ENCODE data around the gene NCR1.
"Not testable (repeated sequence)": the region's sequence is repeated elsewhere in the genome, so short reads cannot be mapped to it uniquely, and the experiment has no call there.

The NCR1 gene

DNA sequence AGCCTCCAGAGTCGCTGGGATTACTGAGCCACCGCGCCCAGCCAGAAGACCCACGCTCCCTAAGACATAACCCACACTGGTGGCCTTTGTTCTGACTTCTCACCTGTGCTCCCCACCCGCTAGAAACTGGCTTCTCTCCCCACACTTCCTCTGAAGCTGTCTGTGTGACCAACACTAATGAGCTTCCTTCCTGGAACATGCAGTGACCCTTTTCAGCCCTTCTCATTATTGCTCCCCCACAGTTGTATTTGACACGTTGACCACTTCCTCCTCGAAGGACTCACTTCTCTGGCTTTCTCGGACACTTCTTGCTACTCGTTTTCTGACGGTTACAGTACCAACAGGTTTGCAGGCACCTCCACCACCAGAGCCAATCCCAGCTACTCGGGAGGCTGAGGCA, 10.9 kb downstream of the NCR1 start:
- no peaks in the 10 kb centered on the region for H3K4me1 ChIP-seq (ENCODE audit: insufficient read depth, low read length)
- no peaks in the 10 kb centered on the region for H3K36me3 ChIP-seq (ENCODE audit: insufficient read depth, low read length)
- no peak overlapping the region for H3K9ac ChIP-seq (ENCODE audit: low read length)
- peaks cover 0 to 5% of the 10 kb centered on the region in 2 donors for H3K27me3 ChIP-seq (ENCODE audit: control insufficient read depth in 1 of 2, insufficient read depth in 2 of 2, low read length in 2 of 2)
- no peak overlapping the region for H3K4me3 ChIP-seq (ENCODE audit: low read depth in 1 of 2, low read length in 2 of 2)
- H3K9me3 ChIP-seq (ENCODE audit: low read length): no peaks in the 10 kb centered on the region
- H3K27ac ChIP-seq (ENCODE audit: low read depth, low read length): no peak overlapping the region

GRCh38 chr19:54918499-54918898, 12.6 kb downstream of the NCR1 start:
- Histone ChIP-seq H3K4me1 (ENCODE audit: insufficient read depth, low read length) (no peaks in the 10 kb centered on the region), H3K27me3 (ENCODE audit: control insufficient read depth in 1 of 2, insufficient read depth in 2 of 2, low read length in 2 of 2) (peaks cover 0 to 5% of the 10 kb centered on the region in 2 donors), H3K36me3 (ENCODE audit: insufficient read depth, low read length) (no peaks in the 10 kb centered on the region), H3K9me3 (ENCODE audit: low read length) (no peaks in the 10 kb centered on the region), H3K4me3 (ENCODE audit: low read depth in 1 of 2, low read length in 2 of 2) (no peak overlapping the region), H3K27ac (ENCODE audit: low read depth, low read length) (no peak overlapping the region), H3K9ac (ENCODE audit: low read length) (no peak overlapping the region)

GRCh38 chr19:54919646-54920563, 14.0 kb downstream of the NCR1 start:
- not testable (repeated sequence) for H3K36me3 ChIP-seq (ENCODE audit: insufficient read depth, low read length); H3K9ac ChIP-seq (ENCODE audit: low read length); H3K9me3 ChIP-seq (ENCODE audit: low read length); H3K4me3 ChIP-seq (ENCODE audit: low read depth in 1 of 2, low read length in 2 of 2); H3K4me1 ChIP-seq (ENCODE audit: insufficient read depth, low read length); H3K27me3 ChIP-seq (ENCODE audit: control insufficient read depth in 1 of 2, insufficient read depth in 2 of 2, low read length in 2 of 2); H3K27ac ChIP-seq (ENCODE audit: low read depth, low read length)

- Histone ChIP-seq H3K36me3 (ENCODE audit: insufficient read depth, low read length) (no peaks in the 10 kb centered on the region), H3K4me3 (ENCODE audit: low read depth in 1 of 2, low read length in 2 of 2) (no peak overlapping the region), H3K27me3 (ENCODE audit: control insufficient read depth in 1 of 2, insufficient read depth in 2 of 2, low read length in 2 of 2) (peaks cover 0 to 5% of the 10 kb centered on the region in 2 donors), H3K9ac (ENCODE audit: low read length) (no peak overlapping the region), H3K27ac (ENCODE audit: low read depth, low read length) (no peak overlapping the region), H3K9me3 (ENCODE audit: low read length) (no peaks in the 10 kb centered on the region), H3K4me1 (ENCODE audit: insufficient read depth, low read length) (no peaks in the 10 kb centered on the region)
Measured at GRCh38 chr19:54921082-54921481, 15.1 kb downstream of the NCR1 start.

DNA sequence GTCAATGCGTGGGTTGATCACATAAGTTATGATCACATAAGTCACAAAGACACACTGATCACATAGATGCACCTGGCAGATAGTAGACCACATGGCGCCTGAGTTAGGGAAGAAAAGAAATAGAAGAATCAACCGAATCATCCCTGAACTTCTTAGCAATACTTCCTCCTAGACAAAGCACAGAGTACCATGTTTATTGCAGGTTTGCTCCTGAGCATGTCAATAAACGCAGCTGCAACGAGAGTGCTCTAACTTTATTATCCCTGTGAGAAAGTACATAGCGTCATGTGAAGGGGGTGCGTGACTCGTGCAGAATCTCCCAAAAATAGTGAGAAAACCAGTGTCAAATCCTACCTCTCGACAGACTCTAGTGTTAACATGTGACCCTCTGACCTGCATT, 17.3 kb downstream of the NCR1 start:
- Histone ChIP-seq H3K36me3 (ENCODE audit: insufficient read depth, low read length) (no peaks in the 10 kb centered on the region), H3K4me1 (ENCODE audit: insufficient read depth, low read length) (no peaks in the 10 kb centered on the region), H3K9ac (ENCODE audit: low read length) (no peak overlapping the region), H3K27me3 (ENCODE audit: control insufficient read depth in 1 of 2, insufficient read depth in 2 of 2, low read length in 2 of 2) (peaks cover 0 to 5% of the 10 kb centered on the region in 2 donors), H3K27ac (ENCODE audit: low read depth, low read length) (no peak overlapping the region), H3K4me3 (ENCODE audit: low read depth in 1 of 2, low read length in 2 of 2) (no peak overlapping the region), H3K9me3 (ENCODE audit: low read length) (no peaks in the 10 kb centered on the region)

DNA sequence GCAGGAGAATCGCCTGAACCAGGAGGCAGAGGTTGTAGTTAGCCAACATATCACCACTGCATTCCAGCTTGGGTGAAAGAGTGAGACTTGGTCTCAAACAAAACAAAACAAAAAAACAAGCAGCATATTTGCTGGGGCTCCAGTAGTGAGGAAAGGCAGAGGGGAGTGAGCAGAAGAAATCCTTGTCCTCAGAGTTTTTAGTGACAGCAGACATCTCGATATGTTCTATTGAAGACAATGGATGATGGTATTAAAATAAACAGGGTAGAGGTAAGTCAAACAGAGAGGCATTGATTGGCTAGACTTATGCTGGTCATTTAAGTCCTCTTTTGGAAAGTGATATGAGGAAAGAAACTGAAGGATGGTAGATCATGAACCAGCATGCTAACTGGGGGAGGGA, 22.4 kb downstream of the NCR1 start:
- Histone ChIP-seq H3K36me3 (ENCODE audit: insufficient read depth, low read length) (no peaks in the 10 kb centered on the region), H3K9me3 (ENCODE audit: low read length) (no peaks in the 10 kb centered on the region), H3K4me3 (ENCODE audit: low read depth in 1 of 2, low read length in 2 of 2) (no peak overlapping the region), H3K27me3 (ENCODE audit: control insufficient read depth in 1 of 2, insufficient read depth in 2 of 2, low read length in 2 of 2) (no peaks in the 10 kb centered on the region), H3K4me1 (ENCODE audit: insufficient read depth, low read length) (no peaks in the 10 kb centered on the region), H3K9ac (ENCODE audit: low read length) (no peak overlapping the region), H3K27ac (ENCODE audit: low read depth, low read length) (no peak overlapping the region)

DNA sequence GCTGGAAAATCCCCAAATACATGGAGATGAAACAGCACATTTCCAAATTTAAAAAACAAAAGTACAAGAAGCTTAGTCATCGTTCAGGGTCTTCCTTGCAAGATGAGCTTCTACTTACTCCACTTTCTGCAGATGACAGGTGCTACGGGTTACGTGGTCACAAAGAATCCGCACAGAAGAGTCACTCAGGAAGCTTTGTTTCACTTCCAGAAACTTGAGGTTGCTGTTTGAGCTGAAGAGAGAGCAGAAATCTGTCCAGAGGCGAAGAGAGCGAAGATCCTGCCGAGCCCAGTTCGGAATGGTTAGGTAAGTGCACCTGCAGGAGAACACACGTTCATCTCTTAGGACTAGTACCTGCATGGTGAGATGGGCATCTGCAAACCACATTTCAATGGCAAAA, 32.0 kb downstream of the NCR1 start:
- H3K36me3 ChIP-seq (ENCODE audit: insufficient read depth, low read length): no peaks in the 10 kb centered on the region
- no peaks in the 10 kb centered on the region for H3K9me3 ChIP-seq (ENCODE audit: low read length)
- H3K4me3 ChIP-seq (ENCODE audit: low read depth in 1 of 2, low read length in 2 of 2): no peak overlapping the region

DNA sequence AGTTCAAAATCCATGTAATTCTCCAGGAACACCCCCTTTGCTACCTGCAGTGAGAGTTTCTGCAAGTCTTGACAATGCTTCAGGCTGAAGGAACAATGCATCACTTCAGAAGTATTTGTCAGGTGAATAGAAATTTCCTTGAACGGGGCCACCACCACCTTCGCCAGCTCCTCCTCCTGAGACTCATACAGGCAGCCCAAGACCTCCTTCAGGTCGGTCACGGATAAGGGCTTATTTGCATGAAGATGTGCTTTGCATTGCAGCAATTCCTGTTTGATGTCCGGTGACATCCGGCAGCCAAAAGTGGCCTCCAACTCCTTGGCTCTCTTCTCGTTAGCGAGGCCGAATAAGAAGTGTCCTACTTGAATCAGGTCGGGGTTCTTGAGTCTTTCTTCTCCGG, 33.0 kb downstream of the NCR1 start:
- no peaks in the 10 kb centered on the region for H3K36me3 ChIP-seq (ENCODE audit: insufficient read depth, low read length)
- no peak overlapping the region for H3K4me3 ChIP-seq (ENCODE audit: low read depth in 1 of 2, low read length in 2 of 2)
- no peak overlapping the region for H3K9ac ChIP-seq (ENCODE audit: low read length)
- no peaks in the 10 kb centered on the region for H3K27me3 ChIP-seq (ENCODE audit: control insufficient read depth in 1 of 2, insufficient read depth in 2 of 2, low read length in 2 of 2)
- H3K27ac ChIP-seq (ENCODE audit: low read depth, low read length): no peak overlapping the region
- H3K9me3 ChIP-seq (ENCODE audit: low read length): no peaks in the 10 kb centered on the region
- no peaks in the 10 kb centered on the region for H3K4me1 ChIP-seq (ENCODE audit: insufficient read depth, low read length)

More for the DNA sequence above, 32.0 kb downstream of the NCR1 start:
- no peak overlapping the region for H3K9ac ChIP-seq (ENCODE audit: low read length)
- no peaks in the 10 kb centered on the region for H3K4me1 ChIP-seq (ENCODE audit: insufficient read depth, low read length)
- H3K27me3 ChIP-seq (ENCODE audit: control insufficient read depth in 1 of 2, insufficient read depth in 2 of 2, low read length in 2 of 2): no peaks in the 10 kb centered on the region
- H3K27ac ChIP-seq (ENCODE audit: low read depth, low read length): no peak overlapping the region

DNA sequence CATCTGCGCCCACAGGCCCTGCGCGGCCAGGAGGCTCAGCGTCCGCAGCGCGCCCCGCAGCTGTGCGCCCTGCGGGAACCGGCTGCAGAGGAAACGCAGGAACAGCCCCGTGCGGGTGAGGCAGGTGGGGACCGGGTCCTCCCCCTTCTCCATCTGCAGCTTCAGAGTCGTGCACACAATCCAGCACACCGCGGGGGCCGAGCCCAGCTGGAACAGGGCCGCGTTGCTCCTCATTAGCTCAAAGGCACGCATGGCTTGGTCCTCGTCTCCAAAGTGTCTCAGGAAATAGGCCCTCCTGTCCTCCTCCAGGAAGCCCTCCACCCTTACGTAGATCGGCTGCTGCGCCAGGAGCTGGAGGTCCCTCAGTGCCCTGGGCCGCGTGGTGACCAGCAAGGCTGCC, 33.6 kb downstream of the NCR1 start:
- not testable (repeated sequence) for H3K4me3 ChIP-seq (ENCODE audit: low read depth in 1 of 2, low read length in 2 of 2); H3K27ac ChIP-seq (ENCODE audit: low read depth, low read length); H3K9me3 ChIP-seq (ENCODE audit: low read length); H3K9ac ChIP-seq (ENCODE audit: low read length); H3K4me1 ChIP-seq (ENCODE audit: insufficient read depth, low read length); H3K36me3 ChIP-seq (ENCODE audit: insufficient read depth, low read length); H3K27me3 ChIP-seq (ENCODE audit: control insufficient read depth in 1 of 2, insufficient read depth in 2 of 2, low read length in 2 of 2)

- H3K4me1 ChIP-seq (ENCODE audit: insufficient read depth, low read length); H3K4me3 ChIP-seq (ENCODE audit: low read depth in 1 of 2, low read length in 2 of 2); H3K36me3 ChIP-seq (ENCODE audit: insufficient read depth, low read length); H3K27ac ChIP-seq (ENCODE audit: low read depth, low read length); H3K9me3 ChIP-seq (ENCODE audit: low read length); H3K9ac ChIP-seq (ENCODE audit: low read length); H3K27me3 ChIP-seq (ENCODE audit: control insufficient read depth in 1 of 2, insufficient read depth in 2 of 2, low read length in 2 of 2): not testable (repeated sequence)
Measured at GRCh38 chr19:54943772-54944361, 37.9 kb downstream of the NCR1 start.

GRCh38 chr19:54947381-54947780, 41.4 kb downstream of the NCR1 start, which contains the start of gene NLRP7:
TSS of gene NLRP7 (minus strand) at chr19:54947530.
- no peaks in the 10 kb centered on the region for H3K4me1 ChIP-seq (ENCODE audit: insufficient read depth, low read length)
- H3K27me3 ChIP-seq (ENCODE audit: control insufficient read depth in 1 of 2, insufficient read depth in 2 of 2, low read length in 2 of 2): no peaks in the 10 kb centered on the region
- no peak within 1 kb of the TSS for H3K4me3 ChIP-seq (ENCODE audit: low read depth in 1 of 2, low read length in 2 of 2)
- no peak within 1 kb of the TSS for H3K9ac ChIP-seq (ENCODE audit: low read length)
- no peak within 1 kb of the TSS for H3K27ac ChIP-seq (ENCODE audit: low read depth, low read length)
- H3K36me3 ChIP-seq (ENCODE audit: insufficient read depth, low read length): no peaks in the 10 kb centered on the region
- no peaks in the 10 kb centered on the region for H3K9me3 ChIP-seq (ENCODE audit: low read length)

DNA sequence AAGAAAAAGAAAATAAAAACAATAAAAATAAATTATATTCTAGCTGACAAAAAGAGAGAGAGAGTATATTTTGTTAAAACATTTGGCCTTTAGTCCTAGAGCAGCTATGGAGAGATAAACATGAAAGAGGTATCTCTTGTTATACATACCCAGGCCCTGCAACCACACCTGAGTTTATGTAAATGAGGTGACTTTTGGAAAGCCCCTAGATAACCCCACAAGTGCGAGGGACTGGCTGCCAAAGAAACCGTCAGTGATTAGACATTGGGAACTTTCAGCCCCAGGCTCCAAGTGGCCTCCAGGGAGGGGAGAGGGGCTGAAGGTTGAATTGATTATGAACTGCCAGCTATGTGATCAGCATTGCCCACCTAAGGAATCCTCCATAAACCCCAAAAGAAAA, 43.5 kb downstream of the NCR1 start:
- no peaks in the 10 kb centered on the region for H3K9me3 ChIP-seq (ENCODE audit: low read length)
- no peaks in the 10 kb centered on the region for H3K27me3 ChIP-seq (ENCODE audit: control insufficient read depth in 1 of 2, insufficient read depth in 2 of 2, low read length in 2 of 2)
- no peak overlapping the region for H3K9ac ChIP-seq (ENCODE audit: low read length)
- no peaks in the 10 kb centered on the region for H3K36me3 ChIP-seq (ENCODE audit: insufficient read depth, low read length)
- H3K4me3 ChIP-seq (ENCODE audit: low read depth in 1 of 2, low read length in 2 of 2): no peak overlapping the region
- H3K4me1 ChIP-seq (ENCODE audit: insufficient read depth, low read length): no peaks in the 10 kb centered on the region
- no peak overlapping the region for H3K27ac ChIP-seq (ENCODE audit: low read depth, low read length)
